Psoas muscle (tissue), 8 donors: ENCODE results near the gene PPP2R3A. TPM values are rescaled to one million over a fixed set of nuclear protein-coding genes. Genes with fewer than 3 reads are reported as not detected.
"Not testable (repeated sequence)": the region's sequence is repeated elsewhere in the genome, so short reads cannot be mapped to it uniquely, and the experiment has no call there.

Experiments used
- ATAC-seq, 4 donors: fragments of 200-7000 bp; cut with Tn5 transposase; one replicate each; pipeline ENCODE4 v1.9.1; 2020; ENCODE audit warnings: moderate library complexity in 3 of 4, mild to moderate bottlenecking in 2 of 4
- DNase-seq, 2 donors: peaks; one replicate each; pipeline ENCODE4 v3.0.0-alpha.2; 2020
- H3K27ac ChIP-seq: fragments of 200-600 bp; one replicate; pipeline ENCODE4 v1.8.0; 2022
- H3K27me3 ChIP-seq, 3 donors: fragments of 200-600 bp in 1 of 3; one replicate each; pipeline versions ENCODE4 v1.6.1 to v1.8.0; 2013 to 2022; ENCODE audit warnings: low read length in 2 of 3, mild to moderate bottlenecking in 2 of 3, moderate library complexity in 1 of 3; ENCODE audit not compliant: insufficient read depth in 3 of 3
- H3K36me3 ChIP-seq, 2 donors: fragments of 200-600 bp in 1 of 2; one replicate each; pipeline versions ENCODE4 v1.6.1 to v1.8.0; 2013 to 2022; ENCODE audit warnings: low read depth in 1 of 2, mild to moderate bottlenecking in 1 of 2, moderate library complexity in 1 of 2; ENCODE audit not compliant: insufficient read depth in 1 of 2
- H3K4me1 ChIP-seq: fragments of 200-600 bp; one replicate; pipeline ENCODE4 v1.8.0; 2022
- H3K4me3 ChIP-seq: fragments of 200-600 bp; one replicate; pipeline ENCODE4 v1.8.0; 2022; ENCODE audit warnings: mild to moderate bottlenecking
- H3K9me3 ChIP-seq: fragments of 200-600 bp; one replicate; pipeline ENCODE4 v1.8.0; 2022
- CTCF ChIP-seq: fragments of 200-600 bp; IDR thresholded peaks from one replicate; pipeline ENCODE4 v1.8.0; 2022; ENCODE audit warnings: antibody characterized with exemption
- WGBS, 3 donors: extraction: QIAGEN DNeasy Blood & Tissue Kit; methylation state at CpG; one replicate each; pipeline versions ENCODE4 v1.1.6 to v1.1.7; 2013; 5-methylcytosine and 5-hydroxymethylcytosine counted together
- intact Hi-C, 2 donors: fragments of 100-400 bp; cut with DNase I; formaldehyde crosslinking; loops; one replicate each; pipeline versions ENCODE4 v1.11.0 to v1.14.2; 2022
- polyA plus RNA-seq, 3 donors: library from polyadenylated mRNA; stranded (reverse); fragments of 200-250 nt; gene quantifications; one replicate each; pipeline ENCODE4 v1.2.3, GENCODE V29; 2013
- total RNA-seq, 4 donors: library from RNA; stranded (reverse); fragmentation: NEBNext Ultra II Directional in 2 of 4; extraction: Animal tissue kit (Norgen Biotek cat#: 25700) in 2 of 4; gene quantifications; one replicate each; pipeline versions ENCODE4 v1.2.1 to v1.2.4, GENCODE V29; 2021 to 2023
- donor health status: healthy with polysubstance abuse.
- donor health status: DM: no; HTN: no; CAD: no; lungs with moderate emphysema.
- donor health status: Bipolar disorder and iron deficiency.
- donor health status: healthy.
- donor health status: DM: yes; HTN: yes; CAD: no.
- donor health status: DM: no; HTN: no; CAD: no.
- donor health status: DM: no; HTN: no; CAD: no.
- donor health status: DM: yes; HTN: yes; CAD: no.

Gene PPP2R3A
- total and polyA plus RNA-seq, 7 donors: 5.4 to 134 (median 45.5) TPM

GRCh38 chr3:136120373-136121348 lies 155.1 kb downstream of the PPP2R3A start:
- 97 to 98% (median 97%) methylated on average over 8 of the region's 8 CpGs for WGBS, 3 donors
- peaks cover 0 to 20% of the 10 kb centered on the region in 2 donors for H3K36me3 ChIP-seq
- H3K4me1 ChIP-seq: no peaks in the 10 kb centered on the region
- ATAC-seq: no peak
- H3K9me3 ChIP-seq: no peaks in the 10 kb centered on the region
- H3K27ac ChIP-seq: no peak overlapping the region
- H3K27me3 ChIP-seq: no peaks in the 10 kb centered on the region
- no peak for DNase-seq
- intact Hi-C loops: no loop called here
- H3K4me3 ChIP-seq: no peak overlapping the region
- TF ChIP-seq CTCF: no peak

GRCh38 chr3:136122006-136122405 lies 156.5 kb downstream of the PPP2R3A start:
- 81 to 91% (median 87%) methylated on average over 4 of the region's 4 CpGs for WGBS, 3 donors

GRCh38 chr3:136131647-136132046 lies 166.1 kb downstream of the PPP2R3A start:
- H3K4me3 ChIP-seq, H3K36me3 ChIP-seq, intact Hi-C loops, H3K27me3 ChIP-seq, ATAC-seq, H3K9me3 ChIP-seq, H3K4me1 ChIP-seq, DNase-seq, H3K27ac ChIP-seq: not testable (repeated sequence)
- WGBS, 3 donors: 96 to 98% (median 96%) methylated on average over 3 of the region's 3 CpGs

More at GRCh38 chr3:136122006-136122405, 156.5 kb downstream of the PPP2R3A start:
- Histone ChIP-seq H3K9me3 (no peaks in the 10 kb centered on the region), H3K36me3 (peaks cover 0 to 28% of the 10 kb centered on the region in 2 donors), H3K27me3 (no peaks in the 10 kb centered on the region), H3K4me3 (no peak overlapping the region), H3K27ac (no peak overlapping the region), H3K4me1 (no peaks in the 10 kb centered on the region)
- intact Hi-C loops: no loop called here
- TF ChIP-seq CTCF: no peak
- DNase-seq (no peak), ATAC-seq (no peak)

- ATAC-seq: no peak
- no peak for TF ChIP-seq CTCF
- Histone ChIP-seq H3K4me3 (no peak overlapping the region), H3K4me1 (no peaks in the 10 kb centered on the region), H3K9me3 (no peaks in the 10 kb centered on the region), H3K36me3 (peaks cover 0 to 5% of the 10 kb centered on the region in 2 donors), H3K27ac (no peak overlapping the region), H3K27me3 (no peaks in the 10 kb centered on the region)
- intact Hi-C loops: no loop called here
- DNase-seq: no peak
- 96 to 100% (median 97%) methylated on average over 1 of the region's 1 CpG for WGBS, 3 donors
Observed at GRCh38 chr3:136134091-136134490, 168.6 kb downstream of the PPP2R3A start.

- no peak for TF ChIP-seq CTCF
- no peak overlapping the region for H3K4me3 ChIP-seq
- DNase-seq (no peak), ATAC-seq (peak in 1 of 4 donors; percentile 3)
- no peaks in the 10 kb centered on the region for H3K27me3 ChIP-seq
- H3K4me1 ChIP-seq: no peaks in the 10 kb centered on the region
- H3K36me3 ChIP-seq: peaks cover 0 to 5% of the 10 kb centered on the region in 2 donors
- no peaks in the 10 kb centered on the region for H3K9me3 ChIP-seq
- H3K27ac ChIP-seq: no peak overlapping the region
- intact Hi-C loops: no loop called here
- WGBS, 3 donors: 63 to 68% (median 67%) methylated on average over 7 of the region's 7 CpGs
Observed at GRCh38 chr3:136135039-136135802, 169.7 kb downstream of the PPP2R3A start.
